Vagina (tissue), 2 donors: ENCODE measurements around the gene TBC1D8.

Experiments used
- CTCF ChIP-seq, 3 experiments: fragments of 450-650 bp in 2 of 3; fragments of 200-600 bp in 1 of 3; sonication (generic) in 1 of 3; IDR thresholded peaks; one replicate each; pipeline ENCODE4 v1.5.1; 2017 to 2019; ENCODE audit warnings: antibody characterized with exemption in 3 of 3, mild to moderate bottlenecking in 2 of 3, moderate library complexity in 2 of 3
- POLR2A ChIP-seq, 2 donors: fragments of 450-650 bp; IDR thresholded peaks; one replicate each; pipeline ENCODE4 v1.6.1; 2017; ENCODE audit warnings: antibody characterized with exemption in 2 of 2, mild to moderate bottlenecking in 2 of 2, moderate library complexity in 2 of 2

GRCh38 chr2:101199251-101199791, 48.1 kb upstream of the TBC1D8 start:
- TF ChIP-seq CTCF (IDR thresholded peaks at IDR 0.05) (no peak), POLR2A (IDR thresholded peaks at IDR 0.05) (no peak)
